ENCODE results near the gene NELL1.
A peak's percentile ranks its signal among the peaks of the same experiment; 100 is the strongest.

The NELL1 gene

GRCh38 chr11:21323617-21324016, 654.2 kb downstream of the NELL1 start:
- H3K27ac ChIP-seq (ENCODE audit: low read length), result no peak overlapping the region
- WGBS (ENCODE audit: insufficient coverage, insufficient read length), result no CpG with 5 or more reads among the region's 2 CpGs
- peak; percentile 16 for DNase-seq (ENCODE audit: low read depth, low spot score)
- H3K4me3 ChIP-seq (ENCODE audit: low read length), result no peak overlapping the region
- no peaks in the 10 kb centered on the region for H3K36me3 ChIP-seq (ENCODE audit: control insufficient read depth, insufficient read depth, low read length)
- no peaks in the 10 kb centered on the region for H3K27me3 ChIP-seq (ENCODE audit: control insufficient read depth, insufficient read depth, low read length)
- no peaks in the 10 kb centered on the region; the same call in 1 of the 2 replicates for H3K4me1 ChIP-seq (ENCODE audit: control insufficient read depth, insufficient read depth, low read length)
- H3K9me3 ChIP-seq (ENCODE audit: control insufficient read depth, insufficient read depth, low read length), result no peaks in the 10 kb centered on the region

- WGBS (ENCODE audit: insufficient coverage, insufficient read length), result no CpG with 5 or more reads among the region's 2 CpGs
- no peaks in the 10 kb centered on the region for H3K9me3 ChIP-seq (ENCODE audit: control insufficient read depth, insufficient read depth, low read length)
Measured at GRCh38 chr11:21343204-21343603, 673.8 kb downstream of the NELL1 start.

GRCh38 chr11:21346361-21346760, 677.0 kb downstream of the NELL1 start:
- Histone ChIP-seq H3K9me3 (ENCODE audit: control insufficient read depth, insufficient read depth, low read length) (no peaks in the 10 kb centered on the region), H3K36me3 (ENCODE audit: control insufficient read depth, insufficient read depth, low read length) (no peaks in the 10 kb centered on the region), H3K4me3 (ENCODE audit: low read length) (no peak overlapping the region), H3K4me1 (ENCODE audit: control insufficient read depth, insufficient read depth, low read length) (no peaks in the 10 kb centered on the region), H3K27ac (ENCODE audit: low read length) (no peak overlapping the region), H3K27me3 (ENCODE audit: control insufficient read depth, insufficient read depth, low read length) (no peaks in the 10 kb centered on the region)
- DNase-seq (ENCODE audit: low read depth, low spot score), result no peak

More at GRCh38 chr11:21343204-21343603, 673.8 kb downstream of the NELL1 start:
- H3K36me3 ChIP-seq (ENCODE audit: control insufficient read depth, insufficient read depth, low read length), result no peaks in the 10 kb centered on the region
- DNase-seq (ENCODE audit: low read depth, low spot score), result no peak
- no peak overlapping the region for H3K27ac ChIP-seq (ENCODE audit: low read length)
- no peaks in the 10 kb centered on the region for H3K27me3 ChIP-seq (ENCODE audit: control insufficient read depth, insufficient read depth, low read length)
- H3K4me1 ChIP-seq (ENCODE audit: control insufficient read depth, insufficient read depth, low read length), result no peaks in the 10 kb centered on the region
- no peak overlapping the region for H3K4me3 ChIP-seq (ENCODE audit: low read length)

- Histone ChIP-seq H3K4me1 (ENCODE audit: control insufficient read depth, insufficient read depth, low read length) (no peaks in the 10 kb centered on the region), H3K9me3 (ENCODE audit: control insufficient read depth, insufficient read depth, low read length) (no peaks in the 10 kb centered on the region), H3K27ac (ENCODE audit: low read length) (no peak overlapping the region), H3K27me3 (ENCODE audit: control insufficient read depth, insufficient read depth, low read length) (no peaks in the 10 kb centered on the region), H3K4me3 (ENCODE audit: low read length) (no peak overlapping the region), H3K36me3 (ENCODE audit: control insufficient read depth, insufficient read depth, low read length) (no peaks in the 10 kb centered on the region)
- DNase-seq (ENCODE audit: low read depth, low spot score), result no peak
- no CpG with 5 or more reads among the region's 2 CpGs for WGBS (ENCODE audit: insufficient coverage, insufficient read length)
Measured at GRCh38 chr11:21350613-21351012, 681.2 kb downstream of the NELL1 start.

GRCh38 chr11:21353425-21353824, 684.0 kb downstream of the NELL1 start:
- H3K27ac ChIP-seq (ENCODE audit: low read length), result no peak overlapping the region
- no peak overlapping the region for H3K4me3 ChIP-seq (ENCODE audit: low read length)
- DNase-seq (ENCODE audit: low read depth, low spot score), result no peak
- WGBS (ENCODE audit: insufficient coverage, insufficient read length), result no CpG with 5 or more reads among the region's 5 CpGs
- no peaks in the 10 kb centered on the region for H3K36me3 ChIP-seq (ENCODE audit: control insufficient read depth, insufficient read depth, low read length)
- no peaks in the 10 kb centered on the region for H3K4me1 ChIP-seq (ENCODE audit: control insufficient read depth, insufficient read depth, low read length)
- no peaks in the 10 kb centered on the region for H3K9me3 ChIP-seq (ENCODE audit: control insufficient read depth, insufficient read depth, low read length)
- no peaks in the 10 kb centered on the region for H3K27me3 ChIP-seq (ENCODE audit: control insufficient read depth, insufficient read depth, low read length)

GRCh38 chr11:21364866-21365624, 695.7 kb downstream of the NELL1 start:
- H3K9me3 ChIP-seq (ENCODE audit: control insufficient read depth, insufficient read depth, low read length), result no peaks in the 10 kb centered on the region
- DNase-seq (ENCODE audit: low read depth, low spot score), result no peak

DNA sequence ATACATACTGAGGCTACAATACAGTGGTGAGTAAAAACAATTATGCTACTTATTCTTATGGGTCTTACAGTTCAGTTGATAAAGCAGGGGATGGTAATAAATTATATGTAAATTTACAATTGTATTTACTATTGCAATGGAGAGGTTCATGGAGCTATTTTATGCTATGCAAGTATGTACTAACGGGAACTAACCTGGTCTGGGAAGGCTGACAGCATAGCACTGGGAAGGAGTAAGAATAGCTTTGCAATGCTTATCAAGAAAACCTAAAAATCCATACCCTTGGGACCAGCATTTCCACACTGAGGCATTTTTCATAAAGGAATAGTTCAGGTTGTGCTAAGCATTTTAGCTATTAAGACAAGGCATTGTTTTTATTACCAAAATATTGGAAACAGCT, 700.6 kb downstream of the NELL1 start:
- Histone ChIP-seq H3K4me1 (ENCODE audit: control insufficient read depth, insufficient read depth, low read length) (no peaks in the 10 kb centered on the region), H3K4me3 (ENCODE audit: low read length) (no peak overlapping the region), H3K9me3 (ENCODE audit: control insufficient read depth, insufficient read depth, low read length) (no peaks in the 10 kb centered on the region), H3K27me3 (ENCODE audit: control insufficient read depth, insufficient read depth, low read length) (no peaks in the 10 kb centered on the region), H3K27ac (ENCODE audit: low read length) (no peak overlapping the region), H3K36me3 (ENCODE audit: control insufficient read depth, insufficient read depth, low read length) (no peaks in the 10 kb centered on the region)
- WGBS (ENCODE audit: insufficient coverage, insufficient read length), result no CpG with 5 or more reads among the region's 1 CpG
- no peak for DNase-seq (ENCODE audit: low read depth, low spot score)

More at GRCh38 chr11:21364866-21365624, 695.7 kb downstream of the NELL1 start:
- Histone ChIP-seq H3K27ac (ENCODE audit: low read length) (no peak overlapping the region), H3K27me3 (ENCODE audit: control insufficient read depth, insufficient read depth, low read length) (no peaks in the 10 kb centered on the region), H3K4me1 (ENCODE audit: control insufficient read depth, insufficient read depth, low read length) (no peaks in the 10 kb centered on the region), H3K4me3 (ENCODE audit: low read length) (no peak overlapping the region), H3K36me3 (ENCODE audit: control insufficient read depth, insufficient read depth, low read length) (no peaks in the 10 kb centered on the region)
- WGBS (ENCODE audit: insufficient coverage, insufficient read length), result no CpG with 5 or more reads among the region's 8 CpGs

- H3K4me1 ChIP-seq (ENCODE audit: control insufficient read depth, insufficient read depth, low read length), result no peaks in the 10 kb centered on the region
- H3K9me3 ChIP-seq (ENCODE audit: control insufficient read depth, insufficient read depth, low read length), result no peaks in the 10 kb centered on the region
- no peaks in the 10 kb centered on the region for H3K36me3 ChIP-seq (ENCODE audit: control insufficient read depth, insufficient read depth, low read length)
- WGBS (ENCODE audit: insufficient coverage, insufficient read length), result no CpG with 5 or more reads among the region's 5 CpGs
- H3K4me3 ChIP-seq (ENCODE audit: low read length), result no peak overlapping the region
- no peak for DNase-seq (ENCODE audit: low read depth, low spot score)
- no peaks in the 10 kb centered on the region for H3K27me3 ChIP-seq (ENCODE audit: control insufficient read depth, insufficient read depth, low read length)
- no peak overlapping the region for H3K27ac ChIP-seq (ENCODE audit: low read length)
Measured at GRCh38 chr11:21371044-21371443, 701.7 kb downstream of the NELL1 start.

- no CpG with 5 or more reads among the region's 1 CpG for WGBS (ENCODE audit: insufficient coverage, insufficient read length)
- DNase-seq (ENCODE audit: low read depth, low spot score), result no peak
- no peaks in the 10 kb centered on the region for H3K36me3 ChIP-seq (ENCODE audit: control insufficient read depth, insufficient read depth, low read length)
- H3K9me3 ChIP-seq (ENCODE audit: control insufficient read depth, insufficient read depth, low read length), result no peaks in the 10 kb centered on the region
- no peaks in the 10 kb centered on the region for H3K4me1 ChIP-seq (ENCODE audit: control insufficient read depth, insufficient read depth, low read length)
- H3K4me3 ChIP-seq (ENCODE audit: low read length), result no peak overlapping the region
- no peak overlapping the region for H3K27ac ChIP-seq (ENCODE audit: low read length)
- H3K27me3 ChIP-seq (ENCODE audit: control insufficient read depth, insufficient read depth, low read length), result no peaks in the 10 kb centered on the region
Measured at GRCh38 chr11:21372672-21373071, 703.3 kb downstream of the NELL1 start.

- WGBS (ENCODE audit: insufficient coverage, insufficient read length), result no CpG with 5 or more reads among the region's 5 CpGs
- Histone ChIP-seq H3K4me1 (ENCODE audit: control insufficient read depth, insufficient read depth, low read length) (no peaks in the 10 kb centered on the region), H3K27me3 (ENCODE audit: control insufficient read depth, insufficient read depth, low read length) (no peaks in the 10 kb centered on the region), H3K36me3 (ENCODE audit: control insufficient read depth, insufficient read depth, low read length) (no peaks in the 10 kb centered on the region), H3K27ac (ENCODE audit: low read length) (no peak overlapping the region), H3K9me3 (ENCODE audit: control insufficient read depth, insufficient read depth, low read length) (no peaks in the 10 kb centered on the region), H3K4me3 (ENCODE audit: low read length) (no peak overlapping the region)
- DNase-seq (ENCODE audit: low read depth, low spot score), result no peak
Measured at GRCh38 chr11:21374376-21374775, 705.0 kb downstream of the NELL1 start.
